ENCODE measurements around the gene CNP. TPM values are rescaled to one million over a fixed set of nuclear protein-coding genes. Genes with fewer than 3 reads are reported as not detected.
"Not testable (repeated sequence)": the region's sequence is repeated elsewhere in the genome, so short reads cannot be mapped to it uniquely, and the experiment has no call there.

CNP gene
- total RNA-seq, 1 donor from 2014 or later, result 72.9 TPM

DNA sequence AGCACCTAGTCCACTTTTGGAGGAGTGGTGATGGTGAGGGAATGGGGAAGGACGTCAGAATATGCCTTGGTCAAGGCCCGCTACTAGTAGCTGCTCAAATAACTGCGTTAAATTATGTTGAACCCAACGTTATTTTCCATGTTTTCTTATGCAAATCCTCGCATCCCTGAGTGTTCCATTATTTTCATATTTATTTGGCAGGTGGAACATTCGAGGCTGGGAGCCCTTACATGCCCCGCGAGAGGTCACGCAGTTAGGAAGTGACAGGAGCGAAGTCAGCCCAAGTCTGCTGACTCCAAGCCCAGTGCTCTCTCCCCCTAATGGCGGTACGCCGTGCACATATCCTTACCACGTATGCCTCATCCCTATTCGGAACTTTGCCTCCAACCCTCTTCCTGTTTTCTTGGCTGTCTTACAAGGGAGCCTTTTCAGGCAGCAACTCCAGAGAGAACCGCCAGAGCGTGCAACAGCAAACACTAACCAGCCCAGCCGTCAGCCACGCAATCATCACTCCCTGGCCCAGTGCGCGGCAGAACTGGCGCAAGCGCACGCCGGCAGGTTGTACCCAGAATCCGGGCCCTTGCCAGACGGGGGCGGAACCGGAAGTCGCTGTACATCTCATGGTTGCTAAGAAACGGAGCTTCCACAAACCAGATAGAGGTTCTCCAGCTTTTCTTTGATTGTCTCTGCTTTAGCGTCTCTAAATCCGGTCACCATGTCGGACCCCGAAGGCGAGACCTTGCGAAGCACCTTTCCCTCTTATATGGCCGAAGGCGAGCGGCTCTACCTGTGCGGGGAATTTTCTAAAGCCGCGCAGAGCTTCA is 36.4 kb upstream of the CNP start, which contains the start of gene ODAD4:
Gene ODAD4 (plus strand): TSS at position 609 of the 824 bp plus-strand sequence. CDS start 107 bp downstream, at position 716.
- peaks cover 0 to 11% of the 10 kb centered on the region in 2 donors for H3K4me1 ChIP-seq
- peak; percentile 91 to 98 for DNase-seq (ENCODE audit: low spot score in 2 of 2)
- no peaks in the 10 kb centered on the region for H3K27me3 ChIP-seq
- no peaks in the 10 kb centered on the region for H3K36me3 ChIP-seq
- no peaks in the 10 kb centered on the region for H3K9me3 ChIP-seq
- H3K27ac ChIP-seq, result peak within 1 kb of the TSS; percentile 64 to 79
- peak within 1 kb of the TSS; percentile 65 to 67 for H3K4me3 ChIP-seq
- TF ChIP-seq, protein P1, sequence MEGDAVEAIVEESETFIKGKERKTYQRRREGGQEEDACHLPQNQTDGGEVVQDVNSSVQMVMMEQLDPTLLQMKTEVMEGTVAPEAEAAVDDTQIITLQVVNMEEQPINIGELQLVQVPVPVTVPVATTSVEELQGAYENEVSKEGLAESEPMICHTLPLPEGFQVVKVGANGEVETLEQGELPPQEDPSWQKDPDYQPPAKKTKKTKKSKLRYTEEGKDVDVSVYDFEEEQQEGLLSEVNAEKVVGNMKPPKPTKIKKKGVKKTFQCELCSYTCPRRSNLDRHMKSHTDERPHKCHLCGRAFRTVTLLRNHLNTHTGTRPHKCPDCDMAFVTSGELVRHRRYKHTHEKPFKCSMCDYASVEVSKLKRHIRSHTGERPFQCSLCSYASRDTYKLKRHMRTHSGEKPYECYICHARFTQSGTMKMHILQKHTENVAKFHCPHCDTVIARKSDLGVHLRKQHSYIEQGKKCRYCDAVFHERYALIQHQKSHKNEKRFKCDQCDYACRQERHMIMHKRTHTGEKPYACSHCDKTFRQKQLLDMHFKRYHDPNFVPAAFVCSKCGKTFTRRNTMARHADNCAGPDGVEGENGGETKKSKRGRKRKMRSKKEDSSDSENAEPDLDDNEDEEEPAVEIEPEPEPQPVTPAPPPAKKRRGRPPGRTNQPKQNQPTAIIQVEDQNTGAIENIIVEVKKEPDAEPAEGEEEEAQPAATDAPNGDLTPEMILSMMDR (IDR thresholded peaks at IDR 0.05), result peak; percentile 43 to 69 (median 54)
- intact Hi-C loops (cut with DNase I), result loop anchor here (1.0 to 2.0 kb wide), 2 partner anchors 11 to 37 kb away; partner anchors contain the start of gene CNP

DNA sequence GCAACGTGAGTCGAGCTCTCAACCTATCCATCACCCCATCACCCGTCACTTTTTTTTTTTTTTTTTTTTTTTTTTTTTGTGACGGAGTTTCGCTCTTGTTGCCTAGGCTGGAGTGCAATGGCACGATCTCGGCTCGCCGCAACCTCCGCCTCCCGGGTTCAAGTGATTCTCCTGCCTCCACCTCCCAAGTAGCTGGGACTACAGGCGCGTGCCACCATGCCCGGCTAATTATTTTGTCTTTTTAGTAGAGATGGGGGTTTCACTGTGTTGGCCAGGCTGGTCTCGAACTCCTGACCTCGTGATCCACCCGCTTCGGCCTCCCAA is 35.8 kb upstream of the CNP start:
- not testable (repeated sequence) for H3K9me3 ChIP-seq; H3K36me3 ChIP-seq; H3K27me3 ChIP-seq; DNase-seq (ENCODE audit: low spot score in 2 of 2)
- intact Hi-C loops (cut with DNase I), result loop anchor here (1.0 to 2.0 kb wide), 2 partner anchors 11 to 36 kb away; partner anchors contain the start of gene CNP
- peak overlapping the region; percentile 64 to 79 for H3K27ac ChIP-seq
- peaks cover 0 to 11% of the 10 kb centered on the region in 2 donors for H3K4me1 ChIP-seq
- peak overlapping the region; percentile 65 to 67 for H3K4me3 ChIP-seq

DNA sequence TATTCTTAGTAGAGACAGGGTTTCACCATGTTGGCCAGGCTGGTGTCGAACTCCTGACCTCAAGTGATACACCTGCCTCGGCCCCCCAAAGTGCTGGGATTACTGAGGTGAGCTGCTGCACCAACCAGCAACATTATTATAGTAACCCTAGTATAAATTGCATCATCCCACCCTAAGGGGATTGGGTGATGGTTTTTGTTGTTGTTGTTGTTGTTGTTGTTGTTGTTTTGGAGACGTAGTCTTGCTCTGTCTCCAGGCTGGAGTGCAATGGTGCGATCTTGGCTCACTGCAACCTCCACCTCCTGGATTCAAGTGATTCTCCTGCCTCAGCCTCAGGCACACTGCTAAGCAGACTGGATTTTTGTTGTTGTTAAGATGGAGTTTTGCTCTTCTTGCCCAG is 34.9 kb upstream of the CNP start:
- intact Hi-C loops (cut with DNase I), result loop anchor here (2.0 kb wide), 1 partner anchor 35 kb away; the partner anchor contains the start of gene CNP
- not testable (repeated sequence) for DNase-seq (ENCODE audit: low spot score in 2 of 2); H3K27me3 ChIP-seq; H3K9me3 ChIP-seq; H3K27ac ChIP-seq; H3K4me3 ChIP-seq; H3K36me3 ChIP-seq
- H3K4me1 ChIP-seq, result peaks cover 0 to 11% of the 10 kb centered on the region in 2 donors

DNA sequence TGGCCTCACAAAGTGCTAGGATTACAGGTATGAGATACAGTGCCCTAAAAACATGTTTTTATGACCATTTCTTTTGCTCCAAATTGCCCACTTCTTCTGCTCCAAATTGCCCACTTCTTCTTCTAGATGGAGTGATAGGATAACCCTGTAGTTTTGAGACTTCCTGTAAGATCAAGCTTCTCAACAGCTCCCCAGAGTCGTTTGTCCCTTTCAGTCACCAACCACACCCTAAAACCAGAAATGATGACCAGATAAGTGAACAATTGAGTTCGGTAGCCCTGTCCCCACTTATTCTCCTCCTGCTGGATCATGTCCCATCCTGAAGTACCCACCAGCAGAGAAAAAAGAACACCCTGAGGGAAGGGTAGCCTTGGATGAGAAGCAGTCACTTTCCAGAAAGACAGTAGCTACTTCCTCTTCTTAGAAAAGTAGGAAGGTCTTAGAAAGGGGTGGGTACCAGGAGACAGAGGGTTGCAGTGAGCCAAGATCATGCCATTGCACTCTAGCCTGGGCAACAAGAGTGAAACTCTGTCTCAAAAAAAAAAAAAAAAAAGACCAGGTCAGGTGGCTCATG is 33.7 kb upstream of the CNP start:
- Histone ChIP-seq H3K4me1 (peaks cover 0 to 11% of the 10 kb centered on the region in 2 donors), H3K27ac (no peak overlapping the region), H3K9me3 (no peaks in the 10 kb centered on the region), H3K4me3 (no peak overlapping the region), H3K27me3 (no peaks in the 10 kb centered on the region), H3K36me3 (no peaks in the 10 kb centered on the region)
- intact Hi-C loops (cut with DNase I), result no loop called here
- DNase-seq (ENCODE audit: low spot score in 2 of 2), result no peak
- TF ChIP-seq, protein P1 (IDR thresholded peaks at IDR 0.05), result no peak

DNA sequence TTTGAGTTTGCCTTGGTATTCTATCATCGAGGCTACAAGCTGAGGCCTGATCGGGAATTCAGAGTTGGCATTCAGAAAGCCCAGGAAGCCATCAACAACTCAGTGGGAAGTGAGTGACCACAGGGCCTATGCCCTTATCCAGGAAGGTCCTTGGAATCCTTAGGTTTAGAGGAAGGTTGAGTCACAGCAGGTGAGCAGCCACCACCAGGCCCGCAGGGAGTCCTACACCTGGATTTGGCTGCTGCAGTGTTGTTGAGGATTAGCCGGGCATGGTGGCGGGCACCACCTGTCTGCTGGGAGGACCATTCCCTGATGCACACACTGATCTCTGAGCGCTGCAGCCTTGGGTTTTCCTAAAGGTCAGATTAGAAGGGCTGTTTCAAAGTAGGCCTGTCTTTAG is 31.0 kb upstream of the CNP start:
- no peaks in the 10 kb centered on the region for H3K36me3 ChIP-seq
- H3K9me3 ChIP-seq, result no peaks in the 10 kb centered on the region
- DNase-seq (ENCODE audit: low spot score in 2 of 2), result no peak
- intact Hi-C loops (cut with DNase I), result no loop called here
- H3K27ac ChIP-seq, result no peak overlapping the region
- no peak overlapping the region for H3K4me3 ChIP-seq
- no peaks in the 10 kb centered on the region for H3K27me3 ChIP-seq
- H3K4me1 ChIP-seq, result no peaks in the 10 kb centered on the region
- TF ChIP-seq, protein P1 (IDR thresholded peaks at IDR 0.05), result no peak

DNA sequence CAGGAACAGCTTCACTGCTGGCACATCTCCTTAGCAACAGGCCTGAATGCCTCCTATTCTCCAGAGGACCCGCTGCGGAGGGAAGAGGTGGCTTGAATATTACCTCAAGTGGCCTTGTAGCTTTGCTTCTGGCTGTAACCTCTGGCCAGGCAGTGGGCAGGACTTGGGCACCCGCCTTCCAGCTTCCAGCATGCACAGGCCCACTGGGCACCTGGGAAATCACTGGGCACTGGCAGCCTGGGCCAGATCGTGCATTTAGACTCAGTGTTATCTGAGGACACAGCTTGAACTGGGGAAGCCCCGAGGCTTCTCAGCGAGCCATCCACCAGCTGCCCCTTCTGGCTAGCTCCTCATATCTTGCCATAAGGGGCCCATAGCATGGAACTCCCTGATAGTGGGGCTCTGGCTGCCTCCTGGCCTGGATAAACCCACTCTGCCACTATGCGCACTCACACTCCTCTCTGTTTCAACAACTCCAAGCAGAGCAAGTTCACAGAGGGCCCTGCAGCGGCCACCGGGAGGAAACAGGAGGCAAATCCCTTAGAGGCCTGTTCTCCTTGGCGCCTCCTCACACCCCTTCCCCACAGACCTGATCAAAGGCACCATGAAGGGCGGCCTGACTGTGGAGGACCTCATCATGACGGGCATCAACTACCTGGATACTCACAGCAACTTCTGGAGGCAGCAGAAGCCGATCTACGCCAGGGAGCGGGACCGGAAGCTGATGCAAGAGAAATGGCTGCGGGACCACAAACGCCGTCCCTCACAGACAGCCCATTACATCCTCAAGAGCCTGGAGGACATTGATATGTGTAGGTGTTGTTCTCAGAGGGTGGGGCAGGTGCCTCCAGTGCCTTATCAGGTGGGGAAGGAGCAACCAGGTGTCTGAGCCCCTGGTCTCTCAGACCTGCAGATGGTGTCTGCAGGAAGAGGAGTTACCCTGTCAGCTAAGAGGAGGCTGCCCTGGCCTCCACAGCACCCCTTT is 28.3 kb upstream of the CNP start:
- H3K27me3 ChIP-seq, result no peaks in the 10 kb centered on the region
- no peaks in the 10 kb centered on the region for H3K4me1 ChIP-seq
- intact Hi-C loops (cut with DNase I), result no loop called here
- H3K36me3 ChIP-seq, result no peaks in the 10 kb centered on the region
- no peak overlapping the region for H3K4me3 ChIP-seq
- no peak for DNase-seq (ENCODE audit: low spot score in 2 of 2)
- no peaks in the 10 kb centered on the region for H3K9me3 ChIP-seq
- TF ChIP-seq, protein P1 (IDR thresholded peaks at IDR 0.05), result no peak
- H3K27ac ChIP-seq, result no peak overlapping the region
